Right lung (tissue), 10 donors: ENCODE measurements around the gene PATL1. TPM values are rescaled to one million over a fixed set of nuclear protein-coding genes. Genes with fewer than 3 reads are reported as not detected.
"Not testable (repeated sequence)": the region's sequence is repeated elsewhere in the genome, so short reads cannot be mapped to it uniquely, and the experiment has no call there.

ENCODE experiments used
- DNase-seq, 2 donors: peaks; one replicate each; pipeline ENCODE4 v3.0.0-alpha.2; 2013
- long read RNA-seq, 8 donors: transcript quantifications; one replicate each; lab custom pipeline, GENCODE V29; 2026
- polyA plus RNA-seq, 5 donors: library from polyadenylated mRNA; unstranded; fragments of 120-200 nt; gene quantifications; one replicate each; pipeline versions ENCODE4 v1.2.1 to v1.2.3, GENCODE V29; 2013; ENCODE audit warnings: inconsistent platforms in 1 of 5, low replicate concordance in 1 of 5; ENCODE audit not compliant: insufficient read length in 5 of 5, insufficient read depth in 1 of 5

The PATL1 gene
- polyA plus RNA-seq, result 10 to 100 TPM; 32.7 to 45.0 (median 41.3) TPM
- long read RNA-seq, donor 1, partial matches to known transcripts, result 12 of 12 reads
- long read RNA-seq, donor 1, other reads (novel, unspliced or antisense), result 0 of 12 reads
- long read RNA-seq, donor 2, full-length matches to known transcripts, result 2 of 2 reads
- long read RNA-seq, donor 2, partial matches to known transcripts, result 0 of 2 reads
- long read RNA-seq, donor 2, other reads (novel, unspliced or antisense), result 0 of 2 reads
- long read RNA-seq, donor 3, result 0 reads
- long read RNA-seq, donor 4, result 0 reads
- long read RNA-seq, donor 5, result 0 reads
- long read RNA-seq, donor 6, full-length matches to known transcripts, result 4 of 9 reads
- long read RNA-seq, donor 6, partial matches to known transcripts, result 5 of 9 reads
- long read RNA-seq, donor 6, other reads (novel, unspliced or antisense), result 0 of 9 reads
- long read RNA-seq, donor 7, full-length matches to known transcripts, result 2 of 2 reads
- long read RNA-seq, donor 7, partial matches to known transcripts, result 0 of 2 reads
- long read RNA-seq, donor 7, other reads (novel, unspliced or antisense), result 0 of 2 reads
- long read RNA-seq, donor 8, result 0 reads

GRCh38 chr11:59668950-59669610 lies at the start of gene PATL1:
TSS of gene PATL1 (minus strand) at chr11:59669037. CDS start at chr11:59668895, 142 bp downstream.
- peak; percentile 99 to 100 for DNase-seq

DNA sequence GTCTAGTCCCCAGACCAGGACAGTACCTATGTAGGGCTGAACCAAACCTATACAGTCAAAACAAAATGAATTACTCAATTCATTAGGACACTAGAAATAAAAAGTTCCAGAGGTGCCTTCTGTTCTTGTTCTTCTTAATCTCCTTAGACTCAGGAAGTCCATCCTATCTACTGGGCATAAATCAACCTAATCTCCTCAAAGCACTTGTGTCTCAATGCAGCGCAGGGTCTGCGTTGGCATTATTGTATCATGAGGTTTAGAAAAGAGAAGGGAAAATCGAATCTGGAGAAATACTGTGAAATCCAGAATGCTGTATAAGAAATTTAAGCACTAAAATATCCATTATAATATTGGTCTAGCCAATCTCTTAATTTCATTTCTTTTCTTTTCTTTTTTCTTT lies 47.2 kb upstream of the PATL1 start:
- no peak for DNase-seq

GRCh38 chr11:59713745-59714144 lies 44.9 kb upstream of the PATL1 start, which contains the start of gene OR10V1:
TSS of gene OR10V1 (minus strand) at chr11:59713845. CDS start at chr11:59713845, 0 bp downstream.
- no peak for DNase-seq

- DNase-seq, result no peak
These were observed 41.5 kb upstream of the PATL1 start for GRCh38 chr11:59710136-59710847.

GRCh38 chr11:59708537-59708936 lies 39.7 kb upstream of the PATL1 start:
- DNase-seq, result no peak

- no peak for DNase-seq
These were observed 38.5 kb upstream of the PATL1 start for GRCh38 chr11:59707371-59707770.

GRCh38 chr11:59706518-59707285 lies 37.9 kb upstream of the PATL1 start:
- DNase-seq, result no peak

DNA sequence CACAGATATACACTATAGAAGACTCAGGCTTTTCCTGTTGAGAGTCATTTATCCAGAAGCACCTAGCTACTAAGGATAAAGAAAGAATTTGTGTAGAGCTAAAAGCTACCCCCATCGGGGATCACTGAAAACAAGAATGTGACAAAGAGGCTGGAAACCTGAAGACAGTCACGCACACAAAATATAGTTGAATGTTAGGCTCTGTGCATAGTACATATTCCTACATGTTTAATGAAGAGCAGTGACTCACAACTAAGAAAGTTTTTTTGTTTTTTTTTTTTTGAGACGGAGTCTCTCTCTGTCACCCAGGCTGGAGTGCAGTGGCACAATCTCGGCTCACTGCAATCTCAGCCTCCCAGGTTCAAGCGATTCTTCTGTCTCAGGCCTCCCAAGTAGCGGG lies 36.5 kb upstream of the PATL1 start:
- DNase-seq, result no peak

DNA sequence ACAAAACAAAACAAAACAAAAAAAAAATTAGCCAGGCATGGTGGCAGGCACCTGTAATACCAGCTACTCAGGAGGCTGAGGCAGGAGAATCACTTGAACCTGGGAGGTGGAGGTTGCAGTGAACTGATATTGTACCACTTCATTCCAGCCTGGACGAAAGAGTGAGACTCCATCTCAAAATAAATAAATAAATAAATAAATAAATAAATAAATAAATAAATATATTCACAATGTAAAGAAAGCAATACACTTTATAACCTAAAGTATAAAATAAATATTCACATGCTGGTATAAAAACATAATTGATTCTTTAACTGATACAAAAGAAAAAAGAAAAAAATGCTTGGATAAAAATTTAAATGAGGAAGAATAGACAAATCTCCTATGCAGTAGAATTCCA lies 34.7 kb upstream of the PATL1 start:
- not testable (repeated sequence) for DNase-seq

- not testable (repeated sequence) for DNase-seq
These were observed 31.3 kb upstream of the PATL1 start for GRCh38 chr11:59700157-59700556.

GRCh38 chr11:59698506-59698905 lies 29.7 kb upstream of the PATL1 start:
- DNase-seq, result no peak

DNA sequence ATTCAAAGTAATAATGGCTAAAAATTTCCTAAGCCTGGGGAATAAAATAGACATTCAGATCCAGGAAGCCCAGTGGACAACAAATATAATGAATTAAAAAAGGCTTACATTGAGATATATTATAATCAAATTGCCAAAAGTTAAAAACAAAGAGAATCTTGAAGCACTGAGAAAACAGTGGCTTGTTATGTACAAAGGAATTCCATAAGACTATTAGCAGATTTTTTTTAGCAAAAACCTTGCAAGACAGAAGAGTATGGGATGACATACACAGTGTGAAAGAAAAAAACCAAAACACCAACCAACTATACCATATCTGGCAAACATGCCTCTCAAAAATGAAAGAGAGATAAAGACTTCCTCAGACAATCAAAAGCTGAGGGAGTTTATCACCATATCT lies 24.1 kb upstream of the PATL1 start:
- no peak for DNase-seq

DNA sequence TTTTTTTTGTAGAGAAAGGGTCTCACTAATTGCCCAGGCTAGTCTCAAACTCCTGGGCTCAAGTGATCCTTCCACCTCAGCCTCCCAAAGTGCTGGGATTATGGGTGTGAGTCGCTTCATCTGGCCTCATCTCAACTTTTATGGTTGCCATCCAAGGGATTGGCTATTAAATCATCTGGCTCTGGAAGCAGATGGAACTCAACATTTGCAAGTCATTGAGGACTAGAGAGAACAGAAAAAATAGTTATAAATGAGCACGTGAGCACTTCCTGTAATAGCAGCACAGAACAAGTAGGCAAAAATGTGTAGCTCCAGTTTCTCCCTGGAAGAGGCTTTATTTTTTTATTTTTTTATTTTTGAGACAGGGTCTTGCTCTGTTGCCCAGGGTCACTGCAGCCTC lies 22.3 kb upstream of the PATL1 start:
- DNase-seq, result no peak

DNA sequence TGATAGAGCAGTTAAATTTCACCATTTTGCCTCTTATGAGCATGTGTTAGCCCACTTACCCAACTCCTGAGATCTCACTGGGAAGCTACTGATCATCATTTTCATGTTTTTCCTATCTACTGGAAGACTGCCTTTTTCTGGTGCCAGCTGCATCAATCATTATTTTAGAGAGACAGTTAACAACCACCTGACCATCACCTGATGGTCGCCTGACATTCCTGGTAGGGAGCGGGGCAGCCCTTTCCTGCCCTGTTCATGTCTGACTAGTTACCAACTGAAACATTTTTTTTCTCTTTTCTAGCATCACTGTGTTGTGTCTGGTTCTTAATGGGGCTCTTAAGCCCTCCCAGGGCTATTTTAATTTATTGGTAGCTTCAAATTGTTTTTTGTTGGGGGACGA lies 20.2 kb upstream of the PATL1 start:
- DNase-seq, result no peak

DNA sequence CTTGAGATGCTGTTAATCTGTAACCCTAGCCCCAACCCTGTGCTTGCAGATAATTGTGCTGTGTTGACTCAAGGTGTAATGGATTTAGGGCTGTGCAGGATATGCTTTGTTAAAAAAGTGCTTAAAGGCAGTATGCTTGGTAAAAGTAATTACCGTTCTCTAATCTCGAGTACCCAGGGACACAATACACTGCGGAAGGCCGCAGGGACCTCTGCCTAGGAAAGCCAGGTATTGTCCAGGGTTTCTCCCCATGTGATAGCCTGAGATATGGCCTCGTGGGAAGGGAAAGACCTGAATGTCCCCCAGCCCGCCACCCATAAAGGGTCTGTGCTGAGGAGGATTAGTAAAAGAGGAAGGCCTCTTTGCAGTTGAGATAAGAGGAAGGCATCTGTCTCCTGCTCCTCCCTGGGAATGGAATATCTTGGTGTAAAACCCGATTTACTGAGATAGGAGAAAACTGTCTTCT lies 12.5 kb upstream of the PATL1 start:
- not testable (repeated sequence) for DNase-seq

GRCh38 chr11:59680287-59681154 lies 11.7 kb upstream of the PATL1 start:
- DNase-seq, result peak; percentile 45 to 51

DNA sequence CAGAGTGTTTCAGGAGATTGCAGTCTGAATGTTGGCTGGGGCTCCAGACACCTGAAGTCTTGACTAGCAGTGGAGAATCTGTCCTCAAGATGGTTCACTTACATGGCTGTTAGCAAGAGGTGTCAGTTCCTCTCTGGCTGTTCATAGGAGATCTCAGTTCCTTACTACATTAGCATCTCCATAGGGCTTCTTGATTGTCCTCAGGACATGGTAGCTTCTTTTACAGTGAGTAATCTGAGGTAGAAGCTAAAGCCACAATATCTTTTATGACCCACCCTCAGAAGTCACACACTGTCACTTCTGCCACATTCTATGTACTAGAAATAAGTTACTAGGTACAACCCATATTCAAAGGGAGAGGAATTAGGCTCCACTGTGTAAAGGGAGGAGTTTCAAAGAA lies 10.5 kb upstream of the PATL1 start:
- DNase-seq, result no peak

DNA sequence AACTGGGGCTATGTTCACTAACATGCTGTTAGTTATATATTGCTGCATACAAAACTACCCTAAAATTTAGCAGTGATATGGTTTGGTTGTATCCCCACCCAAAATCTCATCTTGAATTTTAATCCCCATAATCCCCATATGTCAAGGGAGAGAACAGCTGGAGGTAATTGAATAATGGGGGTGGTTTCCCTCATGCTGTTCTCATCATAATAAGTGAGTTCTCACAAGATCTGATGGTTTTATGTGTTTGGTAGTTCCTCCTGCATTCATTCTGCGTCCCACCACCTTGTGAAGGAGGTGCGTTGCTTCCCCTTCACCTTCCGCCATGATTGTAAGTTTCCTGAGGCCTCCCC lies 10.0 kb upstream of the PATL1 start:
- DNase-seq, result no peak

DNA sequence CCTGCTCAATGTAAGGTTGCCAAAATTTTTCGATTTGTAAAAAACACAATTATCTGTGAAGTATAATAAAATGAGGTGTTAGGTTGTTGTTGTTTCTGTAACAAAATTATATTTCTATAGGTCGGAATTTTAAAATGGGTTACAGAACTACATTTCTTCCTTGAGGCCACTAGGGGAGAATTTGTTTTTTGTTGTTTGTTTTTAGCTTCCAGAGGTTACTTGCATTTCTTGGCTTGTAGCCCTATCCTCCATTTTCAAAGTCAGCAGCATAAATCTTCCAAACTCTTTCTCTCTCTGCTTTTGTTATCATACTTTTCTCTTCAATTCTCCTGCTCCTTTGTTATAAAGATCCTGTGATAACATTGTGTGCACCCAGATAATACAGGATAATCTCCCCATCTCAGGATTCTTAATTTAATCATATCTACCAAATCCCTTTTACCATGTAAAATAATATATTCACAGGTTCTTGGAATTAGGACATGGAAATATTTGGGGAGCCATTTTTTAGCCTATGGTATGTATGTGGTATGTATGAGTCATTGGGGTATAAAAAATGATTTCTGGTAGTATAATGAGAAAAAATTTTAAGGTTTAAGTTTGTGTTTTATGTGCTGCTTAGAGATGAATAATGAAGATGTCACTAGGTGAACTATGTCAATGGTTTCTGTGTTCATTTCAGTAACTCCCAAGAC lies 9.4 kb upstream of the PATL1 start:
- no peak for DNase-seq

DNA sequence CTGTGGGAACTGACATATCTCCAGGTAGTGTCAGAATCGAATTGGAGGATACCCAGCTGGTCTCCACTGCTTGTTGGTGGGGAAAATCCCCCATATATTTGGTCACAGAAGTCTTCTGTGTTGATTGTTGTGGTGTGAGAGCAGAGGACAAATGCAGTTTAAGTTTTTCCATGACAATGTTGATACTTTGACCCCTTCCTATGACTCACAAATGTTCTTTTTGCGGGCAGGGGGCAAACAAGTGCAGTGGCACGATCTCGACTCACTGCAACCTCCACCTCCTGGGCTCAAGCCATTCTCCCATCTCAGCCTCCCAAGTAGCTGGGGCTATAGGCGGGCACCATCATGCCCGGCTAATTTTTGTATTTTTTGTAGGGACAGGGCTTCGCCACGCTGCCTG lies 7.4 kb upstream of the PATL1 start:
- no peak for DNase-seq
